ENCODE data around the gene LRRC71. TPM values are rescaled to one million over a fixed set of nuclear protein-coding genes. Genes with fewer than 3 reads are reported as not detected.

Gene LRRC71
- total RNA-seq (2012; rRNA removed): not detected in 2 replicates

- Histone ChIP-seq H3K9me3 (replicated peaks; ENCODE audit: low read length) (no peaks in the 10 kb centered on the region), H3K27me3 (ENCODE audit: control insufficient read depth, insufficient read depth, low read length) (peaks cover 52% of the 10 kb centered on the region), H3K4me1 (ENCODE audit: control insufficient read depth, insufficient read depth, low read length) (peaks cover 14% of the 10 kb centered on the region), H3K4me2 (ENCODE audit: low read length) (peak within 1 kb of the TSS; percentile 83), H3K36me3 (ENCODE audit: insufficient read depth, low read length) (no peaks in the 10 kb centered on the region), H3K4me3 (ENCODE audit: low read length) (peak within 1 kb of the TSS; percentile 66), H3K9ac (ENCODE audit: low read depth, low read length) (peak within 1 kb of the TSS; percentile 48)
Observed at GRCh38 chr1:156920233-156921052, at the start of gene LRRC71. Gene LRRC71 (plus strand): TSS chr1:156920632. CDS start chr1:156920804, 172 bp downstream.

GRCh38 chr1:156873659-156874058 is 46.8 kb upstream of the LRRC71 start:
- Histone ChIP-seq H3K36me3 (ENCODE audit: insufficient read depth, low read length) (no peaks in the 10 kb centered on the region), H3K27me3 (ENCODE audit: control insufficient read depth, insufficient read depth, low read length) (peaks cover 48% of the 10 kb centered on the region), H3K4me1 (ENCODE audit: control insufficient read depth, insufficient read depth, low read length) (peaks cover 15% of the 10 kb centered on the region), H3K4me2 (ENCODE audit: low read length) (no peak overlapping the region), H3K9ac (ENCODE audit: low read depth, low read length) (no peak overlapping the region), H3K9me3 (replicated peaks; ENCODE audit: low read length) (no peaks in the 10 kb centered on the region), H3K4me3 (ENCODE audit: low read length) (no peak overlapping the region)

- Histone ChIP-seq H3K4me1 (ENCODE audit: control insufficient read depth, insufficient read depth, low read length) (peaks cover 15% of the 10 kb centered on the region), H3K4me2 (ENCODE audit: low read length) (no peak overlapping the region), H3K27me3 (ENCODE audit: control insufficient read depth, insufficient read depth, low read length) (peaks cover 52% of the 10 kb centered on the region), H3K36me3 (ENCODE audit: insufficient read depth, low read length) (no peaks in the 10 kb centered on the region), H3K4me3 (ENCODE audit: low read length) (no peak overlapping the region), H3K9ac (ENCODE audit: low read depth, low read length) (no peak overlapping the region), H3K9me3 (replicated peaks; ENCODE audit: low read length) (no peaks in the 10 kb centered on the region)
Observed at GRCh38 chr1:156874142-156874541, 46.3 kb upstream of the LRRC71 start.

- Histone ChIP-seq H3K4me3 (ENCODE audit: low read length) (no peak overlapping the region), H3K36me3 (ENCODE audit: insufficient read depth, low read length) (no peaks in the 10 kb centered on the region), H3K4me1 (ENCODE audit: control insufficient read depth, insufficient read depth, low read length) (peaks cover 12% of the 10 kb centered on the region), H3K9ac (ENCODE audit: low read depth, low read length) (no peak overlapping the region), H3K27me3 (ENCODE audit: control insufficient read depth, insufficient read depth, low read length) (peaks cover 53% of the 10 kb centered on the region), H3K4me2 (ENCODE audit: low read length) (no peak overlapping the region), H3K9me3 (replicated peaks; ENCODE audit: low read length) (no peaks in the 10 kb centered on the region)
Observed at GRCh38 chr1:156874572-156875340, 45.7 kb upstream of the LRRC71 start.

- H3K36me3 ChIP-seq (ENCODE audit: insufficient read depth, low read length): no peaks in the 10 kb centered on the region
- H3K4me3 ChIP-seq (ENCODE audit: low read length): no peak overlapping the region
- no peak overlapping the region for H3K4me2 ChIP-seq (ENCODE audit: low read length)
Observed at GRCh38 chr1:156875341-156875615, 45.2 kb upstream of the LRRC71 start.

GRCh38 chr1:156876281-156876680 is 44.2 kb upstream of the LRRC71 start:
- H3K9ac ChIP-seq (ENCODE audit: low read depth, low read length): no peak overlapping the region
- no peak overlapping the region for H3K4me3 ChIP-seq (ENCODE audit: low read length)
- H3K4me1 ChIP-seq (ENCODE audit: control insufficient read depth, insufficient read depth, low read length): no peaks in the 10 kb centered on the region
- no peaks in the 10 kb centered on the region for H3K9me3 ChIP-seq (replicated peaks; ENCODE audit: low read length)
- peaks cover 67% of the 10 kb centered on the region for H3K27me3 ChIP-seq (ENCODE audit: control insufficient read depth, insufficient read depth, low read length)
- H3K36me3 ChIP-seq (ENCODE audit: insufficient read depth, low read length): no peaks in the 10 kb centered on the region
- H3K4me2 ChIP-seq (ENCODE audit: low read length): no peak overlapping the region

More at GRCh38 chr1:156875341-156875615, 45.2 kb upstream of the LRRC71 start:
- H3K4me1 ChIP-seq (ENCODE audit: control insufficient read depth, insufficient read depth, low read length): peaks cover 7% of the 10 kb centered on the region
- peaks cover 57% of the 10 kb centered on the region for H3K27me3 ChIP-seq (ENCODE audit: control insufficient read depth, insufficient read depth, low read length)
- H3K9ac ChIP-seq (ENCODE audit: low read depth, low read length): no peak overlapping the region
- no peaks in the 10 kb centered on the region for H3K9me3 ChIP-seq (replicated peaks; ENCODE audit: low read length)

- Histone ChIP-seq H3K4me1 (ENCODE audit: control insufficient read depth, insufficient read depth, low read length) (no peaks in the 10 kb centered on the region), H3K4me3 (ENCODE audit: low read length) (no peak overlapping the region)
Observed at GRCh38 chr1:156877433-156878170, 42.8 kb upstream of the LRRC71 start.

GRCh38 chr1:156879876-156880275 is 40.6 kb upstream of the LRRC71 start:
- Histone ChIP-seq H3K4me1 (ENCODE audit: control insufficient read depth, insufficient read depth, low read length) (no peaks in the 10 kb centered on the region), H3K4me3 (ENCODE audit: low read length) (no peak overlapping the region), H3K9ac (ENCODE audit: low read depth, low read length) (no peak overlapping the region), H3K9me3 (replicated peaks; ENCODE audit: low read length) (no peaks in the 10 kb centered on the region), H3K4me2 (ENCODE audit: low read length) (no peak overlapping the region), H3K36me3 (ENCODE audit: insufficient read depth, low read length) (no peaks in the 10 kb centered on the region), H3K27me3 (ENCODE audit: control insufficient read depth, insufficient read depth, low read length) (peaks cover 85% of the 10 kb centered on the region)

More at GRCh38 chr1:156877433-156878170, 42.8 kb upstream of the LRRC71 start:
- H3K27me3 ChIP-seq (ENCODE audit: control insufficient read depth, insufficient read depth, low read length): peaks cover 80% of the 10 kb centered on the region
- no peak overlapping the region for H3K9ac ChIP-seq (ENCODE audit: low read depth, low read length)
- H3K36me3 ChIP-seq (ENCODE audit: insufficient read depth, low read length): no peaks in the 10 kb centered on the region
- H3K4me2 ChIP-seq (ENCODE audit: low read length): no peak overlapping the region
- H3K9me3 ChIP-seq (replicated peaks; ENCODE audit: low read length): no peaks in the 10 kb centered on the region

GRCh38 chr1:156880473-156880872 is 40.0 kb upstream of the LRRC71 start:
- Histone ChIP-seq H3K9me3 (replicated peaks; ENCODE audit: low read length) (no peaks in the 10 kb centered on the region), H3K4me2 (ENCODE audit: low read length) (no peak overlapping the region), H3K27me3 (ENCODE audit: control insufficient read depth, insufficient read depth, low read length) (peaks cover 85% of the 10 kb centered on the region), H3K4me3 (ENCODE audit: low read length) (no peak overlapping the region), H3K4me1 (ENCODE audit: control insufficient read depth, insufficient read depth, low read length) (no peaks in the 10 kb centered on the region), H3K9ac (ENCODE audit: low read depth, low read length) (no peak overlapping the region), H3K36me3 (ENCODE audit: insufficient read depth, low read length) (no peaks in the 10 kb centered on the region)

- Histone ChIP-seq H3K9me3 (replicated peaks; ENCODE audit: low read length) (no peaks in the 10 kb centered on the region), H3K9ac (ENCODE audit: low read depth, low read length) (no peak overlapping the region), H3K27me3 (ENCODE audit: control insufficient read depth, insufficient read depth, low read length) (peaks cover 86% of the 10 kb centered on the region), H3K4me2 (ENCODE audit: low read length) (no peak overlapping the region), H3K4me3 (ENCODE audit: low read length) (no peak overlapping the region), H3K4me1 (ENCODE audit: control insufficient read depth, insufficient read depth, low read length) (no peaks in the 10 kb centered on the region), H3K36me3 (ENCODE audit: insufficient read depth, low read length) (no peaks in the 10 kb centered on the region)
Observed at GRCh38 chr1:156881101-156881500, 39.3 kb upstream of the LRRC71 start.

- no peaks in the 10 kb centered on the region for H3K36me3 ChIP-seq (ENCODE audit: insufficient read depth, low read length)
- no peak overlapping the region for H3K9ac ChIP-seq (ENCODE audit: low read depth, low read length)
- H3K4me3 ChIP-seq (ENCODE audit: low read length): no peak overlapping the region
- no peak overlapping the region for H3K4me2 ChIP-seq (ENCODE audit: low read length)
- peaks cover 91% of the 10 kb centered on the region for H3K27me3 ChIP-seq (ENCODE audit: control insufficient read depth, insufficient read depth, low read length)
- H3K4me1 ChIP-seq (ENCODE audit: control insufficient read depth, insufficient read depth, low read length): no peaks in the 10 kb centered on the region
- no peaks in the 10 kb centered on the region for H3K9me3 ChIP-seq (replicated peaks; ENCODE audit: low read length)
Observed at GRCh38 chr1:156881663-156882062, 38.8 kb upstream of the LRRC71 start.
